GM19239 (cell line): ENCODE measurements around the gene IGHMBP2.

Experiments used
- DNase-seq: peaks from one replicate; pipeline ENCODE4 v3.0.0; 2011; ENCODE audit warnings: low spot score; ENCODE audit not compliant: insufficient read length
- FAIRE-seq: peaks from 2 replicates; lab custom pipeline; 2011; peaks lifted over from hg19 to GRCh38; lab: Jason Lieb, UNC

Gene IGHMBP2

GRCh38 chr11:68889948-68890446 lies 13.7 kb upstream of the IGHMBP2 start:
- no peak for FAIRE-seq
- DNase-seq: no peak

- DNase-seq (no peak), FAIRE-seq (no peak)
Observed at GRCh38 chr11:68890490-68891231, 13.0 kb upstream of the IGHMBP2 start.

GRCh38 chr11:68891351-68891948 lies 12.2 kb upstream of the IGHMBP2 start:
- DNase-seq: no peak
- FAIRE-seq: no peak

GRCh38 chr11:68892576-68892975 lies 11.1 kb upstream of the IGHMBP2 start:
- no peak for FAIRE-seq
- DNase-seq: no peak

DNA sequence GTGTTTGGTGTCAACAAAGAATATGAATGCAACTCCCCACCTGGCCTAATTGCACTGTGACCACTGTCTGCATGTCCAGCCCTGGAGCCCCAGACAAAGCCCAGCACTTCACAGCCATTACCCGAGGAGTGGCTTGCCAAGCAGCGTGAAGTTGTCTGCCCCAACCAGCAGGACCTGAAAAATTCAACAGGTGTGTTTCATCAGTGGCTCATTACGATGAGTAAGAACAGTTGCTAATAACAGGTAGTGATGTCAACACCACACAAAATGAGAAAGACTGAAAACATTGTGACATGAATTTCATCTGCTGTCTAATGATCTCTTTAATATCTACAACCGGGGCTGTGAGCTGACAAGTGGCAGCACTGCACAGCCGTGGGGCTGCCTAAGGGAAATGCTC lies 10.4 kb upstream of the IGHMBP2 start:
- no peak for DNase-seq
- no peak for FAIRE-seq

- FAIRE-seq (no peak), DNase-seq (no peak)
Observed at GRCh38 chr11:68896171-68896959, 7.3 kb upstream of the IGHMBP2 start.

DNA sequence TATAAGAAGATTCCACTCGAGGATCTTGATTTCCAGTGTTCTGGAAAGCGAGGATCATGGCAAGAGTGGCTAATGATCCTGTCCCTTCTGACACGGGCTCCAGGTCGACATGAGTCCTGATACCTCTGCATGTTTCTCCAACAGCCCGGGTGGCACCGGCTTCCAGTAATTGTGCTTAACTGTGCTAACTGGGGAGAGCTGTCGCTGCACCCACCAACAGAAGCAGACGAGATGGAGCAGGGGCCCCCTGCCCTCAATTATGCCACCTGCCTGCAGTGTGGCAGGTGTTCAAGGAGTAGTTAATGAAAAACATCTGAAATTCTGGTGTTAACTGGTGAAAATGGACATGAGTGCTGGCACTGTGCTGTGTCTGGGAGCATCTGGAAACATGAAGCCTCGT lies 6.2 kb upstream of the IGHMBP2 start:
- no peak for FAIRE-seq
- DNase-seq: no peak

GRCh38 chr11:68900835-68901381 lies 2.8 kb upstream of the IGHMBP2 start:
- FAIRE-seq (no peak), DNase-seq (no peak)

DNA sequence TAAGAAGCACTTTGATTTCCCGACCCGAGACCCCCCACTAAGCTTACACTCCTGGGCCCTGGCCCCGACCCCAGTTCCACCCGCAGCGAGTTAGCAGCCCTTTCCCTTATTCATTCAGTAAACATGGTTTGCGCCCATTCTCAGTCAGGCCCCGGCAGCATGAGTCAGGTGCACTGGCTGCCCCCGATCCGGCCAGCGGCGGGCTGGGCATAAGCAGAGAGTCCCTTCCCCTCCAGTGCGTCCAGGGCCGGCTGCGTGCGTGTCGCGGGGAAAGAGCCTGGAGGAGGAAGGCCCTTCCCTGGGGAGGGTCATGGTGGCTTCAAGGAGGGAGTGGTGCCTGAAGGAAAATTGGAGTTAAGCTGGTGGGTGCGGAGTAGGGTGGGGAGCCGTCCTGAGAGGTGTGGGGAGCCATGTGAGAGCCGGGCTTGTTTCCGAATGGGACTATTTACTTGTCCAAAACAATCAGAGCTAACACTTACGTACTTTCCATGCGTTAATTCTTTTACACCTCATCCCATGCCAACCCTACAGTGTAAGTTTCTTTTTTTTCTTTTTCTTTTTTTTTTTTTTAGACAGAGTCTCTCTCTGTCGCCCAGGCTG lies 657 bp downstream of the IGHMBP2 start:
- peak; percentile 28 for DNase-seq
- FAIRE-seq: no peak

GRCh38 chr11:68905421-68906360 lies 2.0 kb downstream of the IGHMBP2 start:
- DNase-seq (no peak), FAIRE-seq (no peak)

DNA sequence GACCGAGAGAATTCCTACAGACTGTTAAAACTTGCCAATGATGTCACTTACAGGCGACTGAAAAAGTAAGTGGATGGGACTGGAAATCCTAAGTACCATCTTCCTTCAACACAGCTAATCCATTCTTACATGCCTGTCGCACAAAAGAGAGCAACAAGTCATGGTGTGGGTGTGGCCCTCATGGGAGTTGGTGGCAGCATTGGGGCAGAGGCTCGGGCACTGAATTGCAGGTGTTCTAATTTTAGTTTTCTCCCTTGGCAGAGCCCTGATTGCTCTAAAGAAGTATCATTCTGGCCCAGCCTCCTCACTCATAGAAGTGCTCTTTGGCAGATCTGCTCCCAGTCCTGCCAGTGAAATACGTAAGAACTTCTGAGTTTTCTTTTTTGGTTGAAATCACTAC lies 4.6 kb downstream of the IGHMBP2 start:
- no peak for DNase-seq
- no peak for FAIRE-seq

- DNase-seq: no peak
- no peak for FAIRE-seq
Observed at GRCh38 chr11:68910965-68911364, 7.3 kb downstream of the IGHMBP2 start.

GRCh38 chr11:68911731-68912130 lies 8.0 kb downstream of the IGHMBP2 start:
- FAIRE-seq: no peak
- DNase-seq: no peak

DNA sequence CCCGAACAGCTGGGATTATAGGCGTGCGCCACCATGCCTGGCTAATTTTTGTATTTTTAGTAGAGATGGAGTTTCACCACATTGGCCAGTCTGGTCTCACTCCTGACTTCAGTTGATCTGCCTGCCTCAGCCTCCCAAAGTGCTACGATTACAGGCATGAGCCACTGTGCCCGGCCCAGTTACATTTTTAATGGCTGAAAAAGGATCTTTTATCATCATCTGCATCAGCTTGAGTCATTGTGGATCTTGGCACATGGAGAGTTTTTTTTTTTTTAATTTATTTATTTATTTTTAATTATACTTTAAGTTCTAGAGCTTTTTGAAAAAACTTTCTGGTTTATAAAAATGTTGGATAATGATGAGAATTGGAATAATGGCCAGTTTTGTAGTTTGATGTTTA lies 8.6 kb downstream of the IGHMBP2 start:
- DNase-seq: no peak
- FAIRE-seq: no peak

DNA sequence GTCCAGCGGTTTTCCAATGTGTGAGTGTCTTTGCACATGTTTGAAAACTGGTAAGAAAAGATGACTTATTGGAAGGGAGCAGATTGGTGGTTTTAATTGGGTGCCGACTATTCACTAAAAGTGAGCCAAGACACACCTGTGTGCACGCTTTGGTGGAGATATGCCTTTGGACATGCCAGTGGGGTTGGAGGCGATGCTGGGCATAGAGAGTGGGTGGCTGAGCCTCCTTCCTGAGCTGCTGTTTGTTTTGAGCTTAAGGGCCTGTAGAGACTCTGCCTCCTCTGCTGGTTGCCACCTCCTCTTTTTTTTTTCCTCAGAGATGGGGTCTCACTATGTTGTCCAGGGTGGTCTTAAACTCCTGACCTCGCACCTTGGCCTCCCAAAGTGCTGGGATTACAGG lies 9.5 kb downstream of the IGHMBP2 start:
- DNase-seq (no peak), FAIRE-seq (no peak)

DNA sequence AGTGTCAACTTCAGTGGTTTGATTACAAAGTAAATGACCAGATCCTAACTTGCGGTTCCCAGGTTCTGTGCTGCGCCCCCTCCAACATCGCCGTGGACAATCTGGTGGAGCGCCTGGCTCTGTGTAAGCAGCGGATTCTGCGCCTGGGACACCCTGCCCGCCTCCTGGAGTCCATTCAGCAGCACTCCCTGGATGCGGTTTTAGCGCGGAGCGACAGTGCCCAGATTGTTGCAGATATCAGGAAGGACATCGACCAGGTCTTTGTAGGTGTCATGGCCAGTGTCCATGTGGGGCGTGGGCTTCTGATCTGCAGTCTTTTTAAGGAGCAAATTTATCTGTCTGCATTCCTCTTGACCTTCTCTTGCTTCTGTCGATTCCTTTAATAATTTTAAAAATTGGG lies 11.1 kb downstream of the IGHMBP2 start:
- FAIRE-seq (no peak), DNase-seq (no peak)

DNA sequence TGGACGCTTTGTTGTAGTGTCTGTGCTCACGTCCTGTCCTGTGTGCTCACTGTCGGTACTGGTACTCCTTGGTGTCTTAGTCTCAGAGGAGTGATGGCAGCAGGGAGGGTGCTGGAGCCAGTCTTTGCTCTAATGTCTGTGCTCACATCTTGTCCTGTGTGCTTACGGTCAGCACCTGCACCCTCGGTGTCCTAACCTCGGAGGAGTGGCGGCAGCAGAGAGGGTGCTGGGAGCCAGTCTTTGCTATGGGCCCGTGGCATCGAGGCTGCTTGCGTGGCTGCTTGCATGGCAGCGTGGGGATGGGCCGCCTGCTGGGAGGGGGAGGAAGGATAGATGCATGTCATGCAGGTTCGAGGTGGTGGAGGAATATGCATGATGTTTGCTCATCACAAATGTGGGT lies 12.7 kb downstream of the IGHMBP2 start:
- no peak for DNase-seq
- no peak for FAIRE-seq

GRCh38 chr11:68923614-68924013 lies 19.9 kb downstream of the IGHMBP2 start:
- no peak for DNase-seq
- no peak for FAIRE-seq
